ENCODE results near the gene MEF2C.
"Not testable (repeated sequence)": the region's sequence is repeated elsewhere in the genome, so short reads cannot be mapped to it uniquely, and the experiment has no call there.

The MEF2C gene

DNA sequence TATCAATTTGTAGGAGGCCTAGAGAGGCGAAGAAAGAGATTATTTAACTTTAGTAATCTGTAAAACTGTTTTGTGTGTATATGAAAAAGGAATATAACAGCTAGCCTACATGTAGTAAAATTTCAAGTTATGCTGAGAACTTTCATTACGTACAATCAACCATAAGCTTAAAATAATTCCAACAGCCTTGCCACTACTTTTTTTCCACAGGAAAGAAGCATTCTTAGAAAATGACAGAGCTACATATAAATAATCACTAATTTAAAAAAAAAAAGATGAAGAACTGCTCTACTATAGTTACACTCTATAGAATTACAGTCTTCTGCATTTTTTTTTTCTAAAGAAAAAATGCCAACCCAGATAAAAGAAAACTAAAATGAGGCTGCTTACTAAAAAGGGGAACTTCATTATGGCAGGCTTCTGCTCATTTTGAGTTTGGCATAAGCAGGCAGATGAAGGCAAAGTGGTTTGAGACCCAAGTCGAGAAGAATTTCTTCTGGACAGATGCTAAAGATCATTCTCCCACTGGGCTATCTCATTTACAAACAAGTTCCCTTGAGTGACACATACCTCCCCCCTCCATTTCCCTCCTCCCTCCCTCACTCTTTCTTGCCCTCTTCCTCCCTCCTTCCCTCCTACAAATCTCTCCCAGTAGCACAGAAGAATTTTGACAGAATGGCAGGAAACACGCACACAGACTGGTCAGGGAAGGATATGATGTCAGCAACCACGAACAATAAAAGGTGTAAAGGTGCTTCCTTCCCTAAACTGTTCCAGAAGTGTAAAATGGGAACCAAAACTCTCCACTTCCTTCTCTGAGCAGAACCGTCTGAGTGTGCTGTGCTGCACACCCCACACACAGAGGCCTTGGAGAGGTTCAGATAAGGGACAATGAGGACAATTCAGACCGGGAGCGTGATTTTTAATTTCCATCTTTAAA is 56.1 kb downstream of the MEF2C start:
- peak; percentile 61 for DNase-seq

DNA sequence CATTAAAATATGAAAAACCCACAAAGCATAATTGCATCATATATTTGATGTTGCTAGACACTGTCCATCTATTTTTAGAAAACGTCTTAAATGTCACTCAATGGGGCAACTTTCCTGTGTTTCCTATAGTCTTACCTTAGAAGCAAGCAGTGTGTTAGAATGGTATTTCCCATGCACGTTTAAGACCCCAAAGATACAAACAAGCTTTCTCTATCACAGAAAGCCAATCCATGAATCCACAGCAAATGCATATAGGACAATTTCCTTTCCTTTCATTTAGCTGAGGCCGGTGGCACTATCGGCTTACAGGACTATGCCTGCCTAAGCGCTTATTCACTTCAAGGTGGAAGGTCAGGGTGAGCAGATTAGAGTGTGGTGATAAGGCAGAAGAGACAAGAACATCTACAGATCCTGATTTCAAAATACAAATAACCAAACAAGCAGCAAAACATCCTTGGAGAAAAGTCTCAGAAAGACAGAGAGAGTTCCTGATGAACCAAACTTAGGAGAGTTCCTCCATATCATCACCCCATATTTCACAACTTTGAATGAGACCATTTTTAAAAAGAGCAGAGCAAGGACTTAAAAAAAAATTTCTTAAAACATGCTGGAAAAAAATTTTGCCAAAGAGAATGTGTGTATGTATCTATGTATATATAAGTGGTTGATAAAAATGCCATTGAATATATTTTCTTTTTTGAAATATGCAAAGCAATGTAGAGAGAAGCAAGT is 57.2 kb downstream of the MEF2C start:
- DNase-seq: peak; percentile 49

DNA sequence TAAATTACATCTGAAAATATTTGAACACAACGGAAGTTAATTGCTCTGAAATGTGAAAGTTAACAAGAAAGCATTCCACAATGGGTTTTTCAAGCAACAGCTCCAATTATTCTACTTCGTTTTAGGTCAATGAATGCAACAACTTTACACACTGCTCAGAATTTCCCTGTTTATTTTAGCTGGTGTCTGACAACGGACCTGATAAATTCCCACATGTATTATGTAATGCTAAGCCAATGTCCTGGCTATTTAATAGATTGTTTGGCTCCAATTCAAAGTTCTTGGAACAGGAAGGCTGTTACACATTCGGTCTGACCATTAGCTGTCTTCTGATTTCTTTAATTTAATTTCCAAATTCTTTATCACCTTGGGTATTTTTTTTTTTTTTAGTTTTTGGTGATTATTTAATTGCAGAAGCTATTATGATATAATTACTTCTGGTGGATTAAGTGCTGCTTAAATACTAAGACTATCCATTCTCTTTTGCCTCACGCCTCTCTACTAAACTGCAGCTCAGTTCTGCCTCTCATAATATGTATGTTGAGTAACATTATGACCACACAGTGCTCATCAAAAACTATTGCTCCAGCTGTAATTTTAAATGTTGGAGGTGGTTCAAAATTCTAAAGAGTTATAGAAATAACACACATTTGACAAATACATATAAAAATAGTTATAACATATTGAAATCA is 57.9 kb downstream of the MEF2C start:
- peak; percentile 47 for DNase-seq

DNA sequence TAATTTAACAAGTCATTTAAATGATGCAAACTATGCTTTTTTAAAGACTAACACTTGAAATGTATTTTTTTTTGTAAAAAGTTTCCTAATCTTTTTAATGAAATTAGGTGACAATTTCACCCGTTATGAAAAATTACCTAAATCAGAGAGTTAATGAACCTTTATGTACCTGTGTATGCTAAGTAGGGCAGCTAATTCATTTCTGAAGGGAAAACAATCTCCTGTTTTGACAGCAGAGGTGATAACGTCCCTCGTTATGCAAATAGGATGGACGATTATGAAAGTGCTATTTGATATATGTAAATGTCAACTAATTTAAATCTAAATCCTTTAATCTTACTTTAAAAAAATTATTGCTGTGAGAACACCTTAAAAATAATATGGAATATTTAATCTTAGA is 58.8 kb downstream of the MEF2C start:
- no peak for DNase-seq

DNA sequence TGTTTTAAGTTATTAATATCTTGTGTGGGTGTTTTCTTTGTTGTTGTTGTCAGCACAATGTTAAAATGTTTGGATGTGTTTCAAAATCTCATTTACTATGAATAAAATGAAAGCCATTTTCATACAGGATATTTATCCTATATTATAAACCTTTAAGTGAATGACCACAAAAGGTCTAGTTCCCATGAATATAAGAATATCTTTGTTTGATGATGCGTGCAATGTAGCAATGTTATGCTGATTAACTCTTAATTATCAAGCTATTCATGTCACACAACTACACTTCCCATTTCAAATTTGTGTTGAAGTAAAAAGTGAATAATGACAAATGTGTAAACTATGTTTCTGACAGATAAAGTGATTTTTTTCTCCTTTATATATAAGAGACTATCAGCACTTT is 59.8 kb downstream of the MEF2C start:
- no peak for DNase-seq

DNA sequence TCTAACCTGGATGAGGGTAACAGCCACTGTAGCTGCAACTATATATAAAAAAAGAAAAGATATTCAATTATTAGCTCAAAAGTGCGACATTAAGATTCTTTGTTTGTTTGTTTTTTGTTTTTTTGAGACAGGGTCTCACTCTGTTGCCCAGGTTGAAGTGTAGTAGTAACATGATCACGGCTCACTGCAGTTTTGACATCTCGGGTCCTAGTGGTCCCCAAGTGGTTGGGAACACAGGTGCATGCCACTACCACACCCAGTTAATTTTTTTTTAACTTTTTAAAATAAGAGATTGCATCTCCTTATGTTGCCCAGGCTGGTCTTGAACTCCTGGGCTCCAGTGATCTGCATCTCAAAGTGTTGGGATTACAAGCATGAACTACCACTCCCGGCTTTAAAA is 61.8 kb downstream of the MEF2C start:
- no peak for DNase-seq

DNA sequence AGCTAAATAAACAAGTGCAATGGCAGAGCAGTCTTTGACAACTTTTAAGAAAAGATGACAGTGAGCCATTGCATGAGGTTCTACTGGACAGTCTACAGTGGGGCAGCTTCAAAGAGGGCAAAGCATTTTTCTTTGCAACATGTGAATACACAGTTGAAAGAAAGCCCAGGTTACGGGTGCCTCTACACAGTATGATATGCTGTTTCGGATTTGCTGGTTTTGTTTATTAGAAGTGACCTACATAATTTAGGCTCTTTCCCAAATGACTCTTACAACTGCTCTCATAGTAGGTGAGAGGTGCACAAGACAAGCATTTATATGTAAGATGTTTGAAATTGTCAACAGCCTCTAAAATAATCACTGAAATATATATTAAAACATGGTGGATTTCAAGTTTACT is 62.4 kb downstream of the MEF2C start:
- DNase-seq: no peak

DNA sequence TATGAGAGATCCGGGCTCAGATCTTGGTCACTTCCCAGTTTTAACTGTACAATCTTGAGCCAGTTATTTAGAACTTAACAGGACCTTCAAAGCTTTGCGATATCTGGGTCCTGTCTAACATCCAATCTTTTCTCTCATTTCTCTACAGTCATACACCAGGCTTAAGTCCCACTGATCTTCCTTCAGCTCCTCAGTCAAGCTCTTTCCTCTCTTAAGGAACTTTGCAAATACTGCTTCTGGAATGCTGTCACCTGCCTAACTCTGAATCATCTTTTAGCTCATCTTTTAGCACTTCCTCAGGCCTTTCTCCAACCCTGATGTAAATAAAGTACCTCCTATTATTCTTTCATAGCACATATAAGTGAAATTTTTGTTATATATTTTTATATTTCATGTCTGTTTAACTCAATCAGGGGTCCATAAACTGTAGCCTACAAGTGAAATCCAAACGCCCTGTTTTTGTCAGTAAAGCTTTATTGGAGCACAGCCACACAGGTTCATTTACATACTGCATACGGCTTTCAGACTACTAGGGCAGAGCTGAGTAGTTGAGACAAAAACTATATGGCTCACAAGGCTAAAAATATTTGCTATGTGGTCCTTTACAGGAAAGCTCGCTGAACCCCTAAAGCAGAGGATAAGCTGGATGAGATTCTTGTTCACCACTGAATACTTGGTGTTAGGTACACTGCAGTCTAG is 63.5 kb downstream of the MEF2C start:
- DNase-seq: no peak

DNA sequence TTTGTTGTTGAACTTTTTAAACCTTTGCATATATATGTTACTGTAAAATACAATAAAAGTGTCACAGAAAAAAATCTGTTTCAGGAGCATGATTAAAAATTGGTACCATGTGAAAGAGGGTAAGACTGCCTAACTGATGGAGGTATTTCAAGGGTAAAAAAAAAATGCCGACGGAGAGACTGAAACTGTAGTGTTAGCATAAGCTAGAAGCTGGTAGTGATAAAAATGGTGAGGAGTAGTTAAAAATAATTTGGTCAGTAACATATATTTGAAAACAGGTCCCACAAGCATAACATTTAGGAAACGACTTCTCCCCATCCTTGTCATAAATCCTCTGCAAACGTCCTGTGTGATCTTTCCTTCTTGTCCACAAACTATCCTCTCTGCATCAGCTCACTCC is 64.7 kb downstream of the MEF2C start:
- DNase-seq: no peak

DNA sequence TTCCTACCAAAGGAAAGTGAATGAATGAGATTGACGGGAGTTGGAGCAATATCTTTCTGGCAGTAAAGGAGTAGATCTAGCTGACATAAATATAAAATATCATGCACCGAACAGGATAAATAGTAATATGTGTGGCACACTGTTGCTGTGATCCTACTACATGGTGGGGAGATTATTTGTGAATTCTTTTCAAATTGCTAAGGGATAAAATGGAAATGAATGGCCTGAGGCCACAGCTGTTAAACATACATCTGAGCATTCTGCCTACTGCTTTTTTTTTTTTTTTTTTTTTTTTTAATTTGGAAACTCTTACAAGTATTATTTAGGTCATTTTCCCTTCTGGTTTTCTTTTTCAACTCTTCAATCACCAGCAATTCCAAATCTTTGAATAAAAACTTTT is 66.8 kb downstream of the MEF2C start:
- DNase-seq: no peak

DNA sequence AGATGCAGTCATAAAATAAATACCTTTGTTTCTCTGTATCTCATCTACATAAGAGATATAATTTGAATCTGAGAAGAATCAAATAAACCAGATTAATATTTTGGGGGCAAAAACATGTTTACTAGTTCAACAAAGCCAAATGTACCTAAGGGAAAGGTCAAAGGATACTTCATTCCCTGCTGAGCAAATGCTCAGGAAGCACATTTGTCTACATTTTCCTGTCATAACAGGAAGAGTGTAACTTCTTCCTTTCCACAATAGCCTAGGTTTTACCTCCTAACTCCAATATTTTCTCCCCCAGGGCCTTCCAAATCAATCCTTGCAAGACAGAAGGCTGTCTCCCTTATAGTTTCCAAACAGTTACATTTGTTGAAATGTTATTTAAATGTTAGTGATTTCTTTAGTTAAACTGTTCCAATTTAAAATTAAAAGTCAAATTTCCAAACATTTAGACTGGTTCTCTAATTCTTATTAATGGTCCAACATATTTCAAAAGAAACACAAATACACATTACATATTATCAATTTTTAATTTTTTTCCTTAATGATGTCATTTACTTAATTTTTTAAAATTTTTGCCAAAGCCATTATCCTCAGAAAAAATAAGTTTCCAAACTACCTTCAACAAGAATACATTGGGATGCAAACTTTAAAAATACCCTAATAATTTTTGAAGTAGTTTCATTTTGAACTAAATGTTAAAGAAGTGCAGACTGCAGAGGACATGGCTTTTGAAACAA is 67.8 kb downstream of the MEF2C start:
- no peak for DNase-seq

DNA sequence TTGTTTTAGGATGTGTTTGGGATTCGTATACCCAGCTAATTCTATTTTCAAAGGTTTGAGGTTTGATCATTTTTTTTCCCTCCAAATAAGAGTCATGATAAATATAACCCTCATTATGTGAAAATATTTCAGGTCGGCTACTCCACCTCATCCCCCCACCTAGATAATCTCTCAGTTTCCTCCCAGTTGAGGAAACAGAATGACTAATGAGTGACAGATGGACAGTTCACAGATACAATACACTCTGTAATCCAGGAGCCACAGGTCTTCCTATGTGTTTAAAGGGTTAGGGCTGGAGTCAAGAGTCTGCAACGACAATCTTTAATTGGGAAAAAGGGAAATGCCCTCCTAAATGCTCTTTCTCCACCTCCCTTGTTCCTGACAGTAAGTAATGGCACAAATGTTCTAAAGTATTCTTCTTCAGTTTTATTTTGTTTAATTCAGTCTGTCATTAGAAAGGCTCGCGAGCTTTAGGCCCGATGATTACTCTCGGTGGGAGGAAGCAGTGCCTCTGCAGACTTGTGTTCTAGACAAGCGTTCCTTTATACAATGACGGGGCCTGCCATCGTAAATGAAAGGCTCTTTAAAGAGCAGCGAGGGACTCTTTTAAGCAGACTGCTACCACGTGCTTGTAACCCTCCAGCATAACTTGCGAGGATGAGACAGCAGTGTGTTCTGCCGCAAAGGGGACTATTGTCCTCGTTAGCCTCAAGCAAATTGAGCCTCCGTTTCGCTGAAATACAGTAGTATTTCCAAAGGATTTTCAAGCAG is 69.0 kb downstream of the MEF2C start:
- no peak for DNase-seq

DNA sequence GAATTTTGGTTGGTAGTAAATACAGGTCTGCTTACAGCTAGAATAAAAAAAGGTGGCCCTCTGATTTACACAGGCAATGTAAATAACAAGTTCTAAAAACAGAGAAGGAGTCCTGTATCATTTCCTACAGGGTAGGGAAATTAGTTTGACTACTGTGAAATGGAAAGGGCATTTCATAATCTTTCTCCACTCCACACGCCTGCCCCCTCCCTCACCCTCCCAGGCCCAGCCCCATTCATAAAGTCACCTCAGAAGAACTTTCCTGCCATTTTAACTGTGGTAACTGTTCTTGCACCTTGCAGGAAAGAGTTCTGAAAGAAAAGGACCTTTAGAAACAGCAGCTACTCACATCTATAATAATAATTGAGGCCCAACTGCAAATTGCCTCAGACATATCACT is 69.7 kb downstream of the MEF2C start:
- DNase-seq: no peak

DNA sequence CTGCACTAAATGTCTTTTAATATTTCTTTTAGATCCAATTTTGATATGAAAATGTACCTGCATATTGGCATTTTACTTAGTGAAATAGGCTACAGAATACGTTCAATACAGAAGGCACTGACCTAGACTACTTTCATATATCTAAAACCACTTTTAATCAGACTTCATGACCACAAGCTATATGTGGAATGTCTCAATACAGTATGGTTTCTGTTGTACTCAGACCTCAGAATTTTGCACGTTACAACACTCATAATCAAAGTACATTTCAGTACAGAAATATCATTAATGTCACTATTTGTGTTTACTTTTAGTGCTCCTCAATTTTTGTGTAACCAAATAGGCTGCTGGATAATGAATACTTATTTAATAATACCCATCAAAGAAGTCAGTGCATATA is 74.8 kb downstream of the MEF2C start:
- no peak for DNase-seq

DNA sequence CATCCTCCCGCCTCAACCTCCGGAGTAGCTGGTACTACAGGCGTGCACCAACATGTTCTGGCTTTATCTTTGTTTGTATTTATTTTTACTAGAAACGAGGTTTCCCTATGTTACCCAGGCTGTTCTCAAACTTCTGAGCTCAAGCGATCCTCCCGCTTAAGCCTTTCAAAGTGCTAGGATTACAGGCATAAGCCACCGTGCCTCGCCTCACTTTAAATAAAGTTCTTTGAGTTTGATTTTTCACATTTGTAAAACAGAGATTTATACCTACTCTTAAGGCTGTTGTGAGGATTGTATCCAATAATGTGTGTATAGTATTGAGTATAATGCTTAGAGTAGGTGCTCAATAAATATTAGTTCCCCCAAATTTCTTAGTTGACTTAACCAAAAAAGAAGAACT is 75.7 kb downstream of the MEF2C start:
- DNase-seq: no peak

DNA sequence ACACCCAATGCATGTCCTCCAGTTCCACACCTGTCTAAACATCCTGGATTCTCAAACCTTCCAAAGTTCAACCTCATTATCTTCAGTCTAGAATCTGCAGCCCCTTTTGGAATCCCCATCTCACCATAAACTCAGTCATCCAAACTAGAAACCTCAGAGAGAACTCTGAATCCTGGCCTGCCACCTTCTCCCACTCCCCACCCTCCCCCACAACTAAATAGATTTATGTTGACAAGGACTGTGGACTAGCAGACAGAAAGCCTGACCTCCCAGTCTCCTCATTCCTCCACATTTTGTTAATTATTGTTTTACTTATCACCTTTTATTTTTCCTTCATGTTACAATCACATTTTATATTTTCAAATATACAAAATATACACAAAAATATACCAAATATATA is 76.6 kb downstream of the MEF2C start:
- no peak for DNase-seq

DNA sequence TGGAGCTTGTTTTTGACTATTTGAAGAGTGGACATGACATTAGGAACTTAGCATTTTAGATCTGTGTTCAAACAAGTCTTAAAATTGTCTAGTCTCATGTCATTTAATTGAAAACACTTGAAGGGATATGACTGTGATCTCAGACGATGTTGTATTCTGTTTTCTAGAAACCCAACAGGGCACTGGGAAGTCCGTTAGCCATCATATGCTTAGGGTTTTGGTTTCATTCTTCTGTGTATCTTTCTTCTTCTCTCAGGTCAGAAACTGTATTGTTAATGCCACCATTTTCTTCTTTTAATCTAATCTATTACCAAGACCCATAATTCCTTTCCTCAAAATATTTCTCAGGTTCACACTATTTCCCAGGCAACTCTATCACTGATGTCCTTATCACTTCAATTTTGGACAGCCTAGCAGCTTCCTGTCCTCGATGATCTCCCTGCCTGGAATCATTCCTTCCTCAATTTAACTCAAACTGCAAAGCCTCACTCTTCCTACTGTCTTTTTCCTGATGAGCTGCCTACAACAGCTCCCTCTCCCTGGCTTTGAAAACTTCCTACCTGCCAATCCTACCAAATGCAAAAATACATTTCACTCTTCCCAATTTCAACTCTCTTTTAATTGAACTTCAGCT is 77.7 kb downstream of the MEF2C start:
- no peak for DNase-seq

DNA sequence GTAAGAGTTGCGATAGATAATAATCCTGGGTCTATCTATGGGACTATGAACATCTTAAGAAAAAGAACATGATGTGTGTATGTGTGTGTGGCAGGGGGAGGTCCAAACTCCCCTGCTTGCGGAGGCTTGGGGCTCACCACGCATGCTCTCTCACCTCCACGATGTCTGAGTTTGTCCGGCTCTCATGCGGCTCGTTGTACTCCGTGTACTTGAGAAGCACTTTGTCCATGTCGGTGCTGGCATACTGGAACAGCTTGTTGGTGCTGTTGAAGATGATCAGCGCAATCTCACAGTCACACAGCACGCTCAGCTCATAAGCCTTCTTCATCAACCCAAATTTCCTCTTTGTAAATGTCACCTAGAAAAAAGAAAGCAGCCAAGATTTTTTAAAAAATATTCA is 78.5 kb downstream of the MEF2C start:
- no peak for DNase-seq

DNA sequence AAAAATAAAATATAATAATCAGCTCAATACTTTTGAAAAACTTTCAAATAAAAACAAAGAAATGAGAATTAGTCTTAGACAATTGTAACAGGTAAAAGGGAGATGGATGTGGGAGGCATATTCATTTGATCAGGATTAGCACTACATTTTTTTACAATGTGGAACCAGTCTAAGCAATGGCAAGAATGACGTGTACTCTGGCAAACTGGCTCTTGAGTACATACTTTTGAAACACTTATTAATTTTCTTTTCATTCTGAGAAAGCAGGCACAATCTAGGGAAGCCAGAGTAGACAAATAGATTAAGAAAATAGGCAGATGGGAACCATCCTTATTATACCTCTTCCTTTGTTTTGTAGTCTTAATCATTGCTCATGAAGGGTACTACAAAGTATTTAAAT is 79.7 kb downstream of the MEF2C start:
- DNase-seq: no peak

DNA sequence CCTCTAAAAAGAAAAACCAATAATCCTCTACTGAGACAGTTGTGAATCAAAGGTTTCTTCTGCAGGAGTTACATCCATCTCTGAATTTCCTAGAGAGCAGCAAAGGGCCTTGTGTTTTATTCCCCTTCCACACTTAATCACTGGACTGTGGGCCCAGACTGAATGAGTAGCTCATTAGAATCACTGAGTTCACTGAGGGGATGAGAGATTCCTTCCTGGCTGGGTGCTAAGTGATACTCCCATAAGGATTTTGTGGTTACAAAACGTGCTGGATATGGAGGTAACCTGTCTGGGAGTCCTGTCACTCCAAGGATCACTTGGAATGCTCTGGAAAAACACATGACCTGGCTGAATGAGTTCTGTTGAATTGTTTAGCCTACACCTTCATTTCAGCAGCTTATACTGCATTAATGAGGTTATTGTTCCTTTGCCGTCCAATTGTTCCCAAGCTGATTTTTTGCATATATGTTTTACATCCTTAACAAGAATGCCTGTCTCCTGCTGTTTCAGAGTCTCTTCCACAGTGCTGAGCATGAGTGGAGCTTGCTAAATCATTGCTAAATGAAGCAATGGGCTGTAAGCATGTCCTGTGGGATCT is 82.9 kb downstream of the MEF2C start:
- DNase-seq: no peak

DNA sequence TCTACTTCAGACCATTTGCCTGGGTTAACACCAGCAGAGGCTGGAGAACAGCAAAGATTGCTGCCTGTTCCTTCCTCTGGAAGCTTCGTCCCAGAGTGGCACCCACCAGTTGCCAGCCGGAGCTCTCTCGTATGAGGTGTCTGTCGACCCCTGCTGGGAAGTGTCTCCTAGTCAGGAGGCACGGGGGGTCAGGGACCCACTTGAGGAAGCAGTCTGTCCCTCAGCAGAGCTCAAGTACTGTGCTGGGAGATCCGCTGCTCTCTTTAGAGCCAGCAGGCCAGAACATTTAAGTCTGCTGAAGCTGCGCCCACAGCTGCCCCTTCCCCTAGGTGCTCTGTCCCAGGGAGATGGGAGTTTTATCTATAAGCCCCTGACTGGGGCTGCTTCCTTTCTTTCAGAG is 84.1 kb downstream of the MEF2C start:
- DNase-seq: not testable (repeated sequence)

All from hematopoietic multipotent progenitor cell treated with erythropoietin and hydrocortisone succinate and interleukin-3 and kit ligand, for 6 days (in vitro differentiated cells).